ENCODE data around the gene POLE2.
A peak's percentile ranks its signal among the peaks of the same experiment; 100 is the strongest.

The POLE2 gene

GRCh38 chr14:49692811-49693734 is 5.1 kb upstream of the POLE2 start, which contains the start of gene KLHDC1:
Gene KLHDC1, plus strand, starts transcription at chr14:49693120. Its CDS starts 75 bp downstream, at chr14:49693195.
- peak; percentile 87 for DNase-seq
- H3K4me2 ChIP-seq (ENCODE audit: low read length, poor library complexity, severe bottlenecking), result peak within 1 kb of the TSS; percentile 72
- peak within 1 kb of the TSS; percentile 57 for H2BK5ac ChIP-seq (ENCODE audit: low read depth, low read length, poor library complexity, severe bottlenecking)
- peak within 1 kb of the TSS; percentile 62 for H4K8ac ChIP-seq (ENCODE audit: low read length)
- peak within 1 kb of the TSS; percentile 82 to 93 for H3K18ac ChIP-seq (ENCODE audit: low read depth in 1 of 2, low read length in 2 of 2)
- H3K27ac ChIP-seq (ENCODE audit: low read length, poor library complexity, severe bottlenecking), result peak within 1 kb of the TSS; percentile 82
- H3K79me1 ChIP-seq (replicated peaks; ENCODE audit: low read length, poor library complexity, severe bottlenecking), result peaks cover 2% of the 10 kb centered on the region
- peak within 1 kb of the TSS in 1 of 2 experiments; percentile 81 for H3K23ac ChIP-seq (ENCODE audit: low read length in 2 of 2)
- peak within 1 kb of the TSS in 1 of 2 experiments; percentile 6 for H2BK12ac ChIP-seq (ENCODE audit: low read length in 2 of 2)
- H3K4me3 ChIP-seq (ENCODE audit: insufficient read depth in 1 of 2, low read depth in 1 of 2, low read length in 2 of 2), result peak within 1 kb of the TSS; percentile 75 to 83
- peak within 1 kb of the TSS; percentile 38 for H2BK15ac ChIP-seq (ENCODE audit: low read depth, poor library complexity, severe bottlenecking)
- peaks cover 6% of the 10 kb centered on the region for H3K4me1 ChIP-seq (ENCODE audit: control insufficient read depth, insufficient read depth, low read depth, low read length)
- H3K36me3 ChIP-seq (ENCODE audit: control insufficient read depth in 1 of 2, insufficient read depth in 2 of 2, low read depth in 1 of 2, low read length in 2 of 2), result peaks cover under 1 to 8% of the 10 kb centered on the region in 2 experiments
- H3K14ac ChIP-seq (ENCODE audit: low read length in 2 of 2), result peak within 1 kb of the TSS in 1 of 2 experiments; percentile 86
- H4K91ac ChIP-seq (ENCODE audit: low read length), result peak within 1 kb of the TSS; percentile 71
- H2BK120ac ChIP-seq (ENCODE audit: low read depth, low read length), result peak within 1 kb of the TSS; percentile 64
- no peak within 1 kb of the TSS for H2AK5ac ChIP-seq (ENCODE audit: low read length, severe bottlenecking)
- peak within 1 kb of the TSS; percentile 36 to 50 for H3K4ac ChIP-seq (ENCODE audit: low read depth in 1 of 2, low read length in 2 of 2)
- H3K9ac ChIP-seq (ENCODE audit: low read length), result peak within 1 kb of the TSS; percentile 92
- H3K27me3 ChIP-seq (ENCODE audit: control insufficient read depth in 1 of 2, insufficient read depth in 1 of 2, low read length in 2 of 2), result no peaks in the 10 kb centered on the region
- WGBS, result 2% methylated on average over 69 of the region's 88 CpGs
- no peaks in the 10 kb centered on the region for H3K9me3 ChIP-seq (ENCODE audit: control insufficient read depth, low read length)
- peak within 1 kb of the TSS; percentile 90 for H2AFZ ChIP-seq (ENCODE audit: low read depth, low read length)

- Histone ChIP-seq H3K23ac (ENCODE audit: low read length in 2 of 2) (no peak overlapping the region), H2BK15ac (ENCODE audit: low read depth, poor library complexity, severe bottlenecking) (no peak overlapping the region), H2AFZ (ENCODE audit: low read depth, low read length) (no peak overlapping the region), H2BK12ac (ENCODE audit: low read length in 2 of 2) (no peak overlapping the region), H3K9me3 (ENCODE audit: control insufficient read depth, low read length) (no peaks in the 10 kb centered on the region), H4K91ac (ENCODE audit: low read length) (no peak overlapping the region), H3K36me3 (ENCODE audit: control insufficient read depth in 1 of 2, insufficient read depth in 2 of 2, low read depth in 1 of 2, low read length in 2 of 2) (peaks cover 2 to 3% of the 10 kb centered on the region in 2 experiments), H3K4me3 (ENCODE audit: insufficient read depth in 1 of 2, low read depth in 1 of 2, low read length in 2 of 2) (peak overlapping the region in 1 of 2 experiments; percentile 83), H2BK120ac (ENCODE audit: low read depth, low read length) (no peak overlapping the region), H3K27ac (ENCODE audit: low read length, poor library complexity, severe bottlenecking) (peak overlapping the region; percentile 82), H2BK5ac (ENCODE audit: low read depth, low read length, poor library complexity, severe bottlenecking) (no peak overlapping the region), H4K8ac (ENCODE audit: low read length) (no peak overlapping the region), H3K18ac (ENCODE audit: low read depth in 1 of 2, low read length in 2 of 2) (no peak overlapping the region), H3K4ac (ENCODE audit: low read depth in 1 of 2, low read length in 2 of 2) (no peak overlapping the region), H3K79me1 (replicated peaks; ENCODE audit: low read length, poor library complexity, severe bottlenecking) (peaks cover 7% of the 10 kb centered on the region), H3K4me2 (ENCODE audit: low read length, poor library complexity, severe bottlenecking) (peak overlapping the region; percentile 72), H2AK5ac (ENCODE audit: low read length, severe bottlenecking) (no peak overlapping the region), H3K14ac (ENCODE audit: low read length in 2 of 2) (no peak overlapping the region), H3K9ac (ENCODE audit: low read length) (peak overlapping the region; percentile 92), H3K4me1 (ENCODE audit: control insufficient read depth, insufficient read depth, low read depth, low read length) (peaks cover 6% of the 10 kb centered on the region), H3K27me3 (ENCODE audit: control insufficient read depth in 1 of 2, insufficient read depth in 1 of 2, low read length in 2 of 2) (no peaks in the 10 kb centered on the region)
- peak; percentile 55 for DNase-seq
- WGBS, result 75% methylated on average over 5 of the region's 6 CpGs
Observed at GRCh38 chr14:49692193-49692757, 4.3 kb upstream of the POLE2 start.

DNA sequence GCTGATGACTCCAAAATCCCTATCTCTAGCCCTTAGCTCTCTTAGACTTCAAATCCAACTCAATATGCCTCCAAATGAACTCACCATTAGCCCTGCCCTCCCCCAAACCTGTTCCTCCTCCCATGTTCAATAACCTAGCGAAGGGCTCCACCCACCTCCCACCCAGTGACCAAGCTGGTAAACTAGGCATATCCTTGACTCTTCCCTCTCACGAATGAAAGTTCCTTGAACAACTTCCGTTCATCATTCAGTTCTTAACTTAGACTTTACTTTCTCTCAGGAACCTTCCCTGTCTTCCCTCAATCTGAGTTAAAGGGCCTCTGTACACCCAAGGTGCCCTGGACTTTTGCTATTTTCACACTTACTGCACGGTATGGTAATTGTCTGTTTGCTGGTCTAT is 3.0 kb upstream of the POLE2 start:
- H3K23ac ChIP-seq (ENCODE audit: low read length in 2 of 2), result no peak overlapping the region
- H3K4me2 ChIP-seq (ENCODE audit: low read length, poor library complexity, severe bottlenecking), result no peak overlapping the region
- H4K91ac ChIP-seq (ENCODE audit: low read length), result no peak overlapping the region
- H2BK12ac ChIP-seq (ENCODE audit: low read length in 2 of 2), result no peak overlapping the region
- no peak overlapping the region for H3K14ac ChIP-seq (ENCODE audit: low read length in 2 of 2)
- H2AK5ac ChIP-seq (ENCODE audit: low read length, severe bottlenecking), result no peak overlapping the region
- no peak overlapping the region for H2AFZ ChIP-seq (ENCODE audit: low read depth, low read length)
- H3K4ac ChIP-seq (ENCODE audit: low read depth in 1 of 2, low read length in 2 of 2), result no peak overlapping the region
- H3K36me3 ChIP-seq (ENCODE audit: control insufficient read depth in 1 of 2, insufficient read depth in 2 of 2, low read depth in 1 of 2, low read length in 2 of 2), result peaks cover 0 to 2% of the 10 kb centered on the region in 2 experiments
- no peaks in the 10 kb centered on the region for H3K9me3 ChIP-seq (ENCODE audit: control insufficient read depth, low read length)
- H3K27me3 ChIP-seq (ENCODE audit: control insufficient read depth in 1 of 2, insufficient read depth in 1 of 2, low read length in 2 of 2), result no peaks in the 10 kb centered on the region
- no peak for DNase-seq
- H3K4me1 ChIP-seq (ENCODE audit: control insufficient read depth, insufficient read depth, low read depth, low read length), result peaks cover 6% of the 10 kb centered on the region
- 72% methylated on average over 3 of the region's 4 CpGs for WGBS
- no peak overlapping the region for H2BK120ac ChIP-seq (ENCODE audit: low read depth, low read length)
- no peak overlapping the region for H2BK15ac ChIP-seq (ENCODE audit: low read depth, poor library complexity, severe bottlenecking)
- no peak overlapping the region for H2BK5ac ChIP-seq (ENCODE audit: low read depth, low read length, poor library complexity, severe bottlenecking)
- peaks cover 8% of the 10 kb centered on the region for H3K79me1 ChIP-seq (replicated peaks; ENCODE audit: low read length, poor library complexity, severe bottlenecking)
- H3K18ac ChIP-seq (ENCODE audit: low read depth in 1 of 2, low read length in 2 of 2), result no peak overlapping the region
- H3K4me3 ChIP-seq (ENCODE audit: insufficient read depth in 1 of 2, low read depth in 1 of 2, low read length in 2 of 2), result no peak overlapping the region
- no peak overlapping the region for H3K27ac ChIP-seq (ENCODE audit: low read length, poor library complexity, severe bottlenecking)
- no peak overlapping the region for H3K9ac ChIP-seq (ENCODE audit: low read length)
- no peak overlapping the region for H4K8ac ChIP-seq (ENCODE audit: low read length)

DNA sequence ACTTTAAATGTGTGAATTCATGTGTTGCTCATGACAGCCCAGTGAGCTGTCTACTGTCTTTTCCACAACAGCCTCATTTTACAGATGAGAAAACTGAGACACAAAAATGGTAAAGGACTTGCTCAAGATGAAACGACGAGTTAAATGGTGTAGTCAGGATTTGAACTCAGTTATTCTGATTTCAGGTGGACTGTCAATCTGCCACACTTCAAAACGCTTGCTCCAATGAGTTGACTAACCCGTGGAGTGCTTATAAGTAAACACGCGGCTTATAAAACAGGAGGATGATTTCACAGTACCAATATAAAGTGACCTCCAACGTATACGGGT is 652 bp upstream of the POLE2 start:
- 90% methylated on average over 8 of the region's 8 CpGs for WGBS

More for the DNA sequence above, 652 bp upstream of the POLE2 start:
- Histone ChIP-seq H2BK15ac (ENCODE audit: low read depth, poor library complexity, severe bottlenecking) (no peak overlapping the region), H3K4me3 (ENCODE audit: insufficient read depth in 1 of 2, low read depth in 1 of 2, low read length in 2 of 2) (no peak overlapping the region), H3K79me1 (replicated peaks; ENCODE audit: low read length, poor library complexity, severe bottlenecking) (peaks cover 10% of the 10 kb centered on the region), H3K36me3 (ENCODE audit: control insufficient read depth in 1 of 2, insufficient read depth in 2 of 2, low read depth in 1 of 2, low read length in 2 of 2) (peaks cover 0 to 2% of the 10 kb centered on the region in 2 experiments), H3K14ac (ENCODE audit: low read length in 2 of 2) (no peak overlapping the region), H3K27ac (ENCODE audit: low read length, poor library complexity, severe bottlenecking) (no peak overlapping the region), H3K4me2 (ENCODE audit: low read length, poor library complexity, severe bottlenecking) (no peak overlapping the region), H3K23ac (ENCODE audit: low read length in 2 of 2) (no peak overlapping the region), H2AFZ (ENCODE audit: low read depth, low read length) (no peak overlapping the region), H3K27me3 (ENCODE audit: control insufficient read depth in 1 of 2, insufficient read depth in 1 of 2, low read length in 2 of 2) (no peaks in the 10 kb centered on the region), H4K8ac (ENCODE audit: low read length) (no peak overlapping the region), H3K4ac (ENCODE audit: low read depth in 1 of 2, low read length in 2 of 2) (peak overlapping the region in 1 of 2 experiments; percentile 2), H2BK12ac (ENCODE audit: low read length in 2 of 2) (no peak overlapping the region), H2BK5ac (ENCODE audit: low read depth, low read length, poor library complexity, severe bottlenecking) (no peak overlapping the region), H3K4me1 (ENCODE audit: control insufficient read depth, insufficient read depth, low read depth, low read length) (peaks cover 6% of the 10 kb centered on the region), H2BK120ac (ENCODE audit: low read depth, low read length) (no peak overlapping the region), H2AK5ac (ENCODE audit: low read length, severe bottlenecking) (no peak overlapping the region), H3K18ac (ENCODE audit: low read depth in 1 of 2, low read length in 2 of 2) (no peak overlapping the region), H3K9me3 (ENCODE audit: control insufficient read depth, low read length) (no peaks in the 10 kb centered on the region), H4K91ac (ENCODE audit: low read length) (no peak overlapping the region), H3K9ac (ENCODE audit: low read length) (peak overlapping the region; percentile 86)
- DNase-seq, result no peak

Measured in mesenchymal stem cell (in vitro differentiated cells and primary cell).